Measurements from ENCODE around the gene CCDC12. TPM values are rescaled to one million over a fixed set of nuclear protein-coding genes. Genes with fewer than 3 reads are reported as not detected.

CCDC12 gene

DNA sequence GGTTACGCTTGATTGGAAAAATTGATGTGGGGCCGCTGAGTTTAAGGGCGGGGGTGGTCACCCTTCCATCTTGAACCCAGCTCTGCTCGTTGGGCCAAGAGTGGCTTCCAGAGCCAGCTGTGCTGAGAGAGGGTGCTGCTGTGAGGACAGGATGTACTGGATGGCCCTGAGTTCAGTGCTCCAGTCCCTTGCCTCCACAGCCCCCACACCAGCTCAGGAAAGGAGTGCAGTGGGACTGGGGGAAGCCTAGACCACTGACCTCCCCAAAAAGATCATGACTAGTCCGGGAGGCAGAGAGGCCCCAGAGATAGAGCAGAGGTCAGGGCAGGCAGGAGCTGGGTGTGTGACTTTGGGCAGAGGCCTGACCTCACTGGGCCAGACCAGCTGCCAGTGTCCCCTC is 103.0 kb downstream of the CCDC12 start:
- no peak overlapping the region for H3K27ac ChIP-seq (ENCODE audit: low read length, poor library complexity, severe bottlenecking)
- H2AFZ ChIP-seq (ENCODE audit: low read depth, low read length) = no peak overlapping the region
- H3K27me3 ChIP-seq (ENCODE audit: control insufficient read depth in 1 of 2, insufficient read depth in 1 of 2, low read length in 2 of 2) = peaks cover 60 to 63% of the 10 kb centered on the region in 2 experiments
- 80% methylated on average over 5 of the region's 5 CpGs for WGBS
- no peak overlapping the region for H3K4me3 ChIP-seq (ENCODE audit: insufficient read depth in 1 of 2, low read depth in 1 of 2, low read length in 2 of 2)
- H2AK5ac ChIP-seq (ENCODE audit: low read length, severe bottlenecking) = no peak overlapping the region
- H4K91ac ChIP-seq (ENCODE audit: low read length) = no peak overlapping the region
- H3K18ac ChIP-seq (ENCODE audit: low read depth in 1 of 2, low read length in 2 of 2) = no peak overlapping the region
- no peak overlapping the region for H3K23ac ChIP-seq (ENCODE audit: low read length in 2 of 2)
- H3K9ac ChIP-seq (ENCODE audit: low read length) = no peak overlapping the region
- H2BK15ac ChIP-seq (ENCODE audit: low read depth, poor library complexity, severe bottlenecking) = no peak overlapping the region
- H2BK12ac ChIP-seq (ENCODE audit: low read length in 2 of 2) = no peak overlapping the region
- DNase-seq = no peak
- no peak overlapping the region for H3K4ac ChIP-seq (ENCODE audit: low read depth in 1 of 2, low read length in 2 of 2)
- H3K14ac ChIP-seq (ENCODE audit: low read length in 2 of 2) = no peak overlapping the region
- H4K8ac ChIP-seq (ENCODE audit: low read length) = no peak overlapping the region
- H3K9me3 ChIP-seq (ENCODE audit: control insufficient read depth, low read length) = no peaks in the 10 kb centered on the region
- H2BK120ac ChIP-seq (ENCODE audit: low read depth, low read length) = no peak overlapping the region
- H3K36me3 ChIP-seq (ENCODE audit: control insufficient read depth in 1 of 2, insufficient read depth in 2 of 2, low read depth in 1 of 2, low read length in 2 of 2) = no peaks in the 10 kb centered on the region
- no peak overlapping the region for H3K4me2 ChIP-seq (ENCODE audit: low read length, poor library complexity, severe bottlenecking)
- peaks cover 42% of the 10 kb centered on the region for H3K4me1 ChIP-seq (ENCODE audit: control insufficient read depth, insufficient read depth, low read depth, low read length)
- H2BK5ac ChIP-seq (ENCODE audit: low read depth, low read length, poor library complexity, severe bottlenecking) = no peak overlapping the region
- H3K79me1 ChIP-seq (replicated peaks; ENCODE audit: low read length, poor library complexity, severe bottlenecking) = no peaks in the 10 kb centered on the region

Small RNA genes lying within 50 kb of the gene (small RNA-seq; reads per million reads assigned to genes)
- not detected for gene AC109583.2 (ENCODE audit: low read depth)
